GDM1 (cell line): ENCODE results near the gene ZNF785.
"Not testable (repeated sequence)": the region's sequence is repeated elsewhere in the genome, so short reads cannot be mapped to it uniquely, and the experiment has no call there.

Experiments used
- DNase-seq: peaks from one replicate; lab custom pipeline; 2025; lab: John Stamatoyannopoulos, UW

The ZNF785 gene

GRCh38 chr16:30565984-30566383 lies 19.5 kb downstream of the ZNF785 start:
- no peak for DNase-seq

DNA sequence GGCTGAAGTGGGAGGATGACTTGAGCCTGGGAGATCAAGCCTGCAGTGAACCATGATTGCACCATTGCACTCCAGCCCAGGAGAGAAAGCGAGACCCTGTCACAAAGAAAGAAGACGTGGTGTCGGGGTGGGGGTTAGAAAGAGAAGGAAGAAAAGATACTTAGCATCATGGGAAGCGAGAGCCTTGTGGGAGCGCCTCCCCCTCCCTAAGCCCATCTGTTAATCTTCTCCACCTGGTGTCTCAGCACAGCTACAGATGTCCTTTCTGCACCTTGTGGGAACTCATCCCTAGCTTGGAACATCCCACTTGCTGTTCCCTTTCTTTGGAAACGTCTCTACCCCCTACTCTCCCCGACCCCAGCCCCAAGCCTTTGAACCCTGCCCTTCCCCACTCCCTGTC lies 20.0 kb downstream of the ZNF785 start:
- no peak for DNase-seq

DNA sequence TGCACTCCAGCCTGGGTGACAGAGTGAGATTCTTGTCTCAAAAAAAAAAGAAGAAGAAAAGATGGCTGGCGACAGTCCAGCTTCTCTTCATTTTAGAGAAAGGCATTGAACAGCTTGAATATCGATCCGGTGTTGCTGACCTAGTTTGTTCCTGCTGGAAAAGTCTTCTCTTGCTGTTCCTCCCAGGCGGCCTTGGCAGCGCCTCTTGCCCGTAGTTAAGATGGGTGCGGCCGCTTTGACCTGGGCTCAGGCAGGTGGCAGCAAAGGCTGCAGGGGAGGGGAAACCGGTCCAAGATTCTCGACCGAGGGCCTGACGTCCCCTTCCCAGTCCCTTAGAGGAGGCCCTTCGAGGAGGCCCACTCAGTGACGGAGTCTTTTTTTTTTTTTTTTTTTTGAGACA lies 23.5 kb downstream of the ZNF785 start:
- DNase-seq, result no peak

- peak; percentile 38 for DNase-seq
Observed at GRCh38 chr16:30561089-30561816, 24.2 kb downstream of the ZNF785 start.

DNA sequence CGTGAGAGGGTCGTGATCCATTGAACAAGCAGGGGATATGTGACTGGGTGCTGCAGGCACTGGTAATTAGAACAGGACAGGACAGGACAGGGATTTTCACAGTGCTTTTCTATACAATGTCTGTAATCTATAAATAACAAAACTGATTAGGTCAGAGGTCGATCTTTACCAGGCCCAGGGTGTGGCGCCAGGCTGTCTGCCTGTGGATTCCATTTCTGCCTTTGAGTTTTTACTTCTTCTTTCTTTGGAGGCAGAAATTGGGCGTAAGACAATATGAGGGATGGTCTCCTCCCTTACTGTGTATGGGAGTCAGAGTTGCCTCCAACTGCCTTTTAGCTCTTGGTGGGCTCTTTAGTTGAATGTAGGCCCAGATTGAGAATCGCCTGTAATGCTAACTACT lies 25.8 kb downstream of the ZNF785 start:
- DNase-seq, result no peak

DNA sequence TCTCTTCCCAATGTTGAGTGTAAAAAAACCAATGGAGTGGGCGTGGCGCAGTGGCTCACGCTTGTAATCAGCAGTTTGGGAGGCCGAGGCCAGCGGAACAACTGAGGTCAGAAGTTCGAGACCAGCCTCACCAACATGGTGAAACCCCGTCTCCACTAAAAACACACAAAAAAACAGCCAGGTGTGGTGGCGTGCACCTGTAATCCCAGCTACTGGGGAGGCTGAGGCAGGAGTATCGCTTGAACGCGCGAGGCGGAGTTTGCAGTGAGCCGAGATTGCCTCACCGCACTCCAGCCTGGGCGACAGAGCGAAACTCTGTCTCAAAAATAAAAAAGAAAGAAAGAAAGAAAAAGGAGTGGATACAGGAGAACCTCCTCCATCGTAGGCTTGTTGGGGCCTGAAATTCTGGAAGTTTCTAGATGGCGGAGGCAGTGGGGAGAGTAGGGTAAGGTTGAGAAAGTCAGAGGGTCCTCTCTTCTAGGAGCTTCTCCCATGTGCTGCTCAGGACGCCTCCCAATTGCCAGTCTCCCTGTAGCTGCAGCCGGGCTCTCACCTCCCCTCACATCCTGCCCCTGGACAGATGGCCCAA lies 26.6 kb downstream of the ZNF785 start:
- DNase-seq, result no peak

DNA sequence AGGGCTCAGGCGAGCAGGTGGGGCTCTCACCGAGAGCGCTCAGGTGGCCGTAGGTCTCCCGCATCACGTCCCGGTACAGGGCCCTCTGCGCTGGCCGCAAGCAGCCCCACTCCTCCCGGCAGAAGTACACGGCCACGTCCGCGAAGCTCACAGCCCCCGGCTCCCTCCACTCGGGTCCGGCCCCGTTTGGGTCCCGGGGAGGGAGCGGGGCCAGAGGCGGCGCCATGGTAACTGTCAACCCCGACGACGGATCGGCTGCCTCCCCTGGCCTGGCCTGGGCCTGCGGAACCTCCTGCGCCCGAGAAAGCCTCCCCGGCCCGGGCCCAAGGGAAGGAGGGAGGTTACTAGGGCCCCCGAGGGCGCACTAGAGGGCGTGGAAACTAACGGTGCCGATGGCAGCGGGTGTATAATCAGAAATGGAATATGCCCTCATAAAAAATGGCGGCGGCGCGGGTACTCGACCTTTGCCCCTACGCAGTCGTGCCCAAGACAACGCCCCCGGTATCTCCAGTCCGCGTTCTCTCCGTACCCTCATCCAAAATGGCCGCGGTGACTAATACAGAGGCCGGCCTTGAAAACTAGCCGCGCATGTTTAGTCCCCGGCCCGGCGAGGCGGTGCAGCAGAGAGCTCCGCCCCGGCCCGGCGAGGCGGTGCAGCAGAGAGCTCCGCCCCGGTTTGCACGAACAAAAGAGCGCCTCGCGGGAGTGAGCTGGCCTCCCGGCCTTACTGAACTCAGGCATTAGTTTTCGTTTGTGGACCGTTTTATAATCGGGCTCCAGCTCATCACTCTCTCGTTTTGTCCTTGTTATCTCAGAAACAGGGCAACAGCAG lies 27.3 kb downstream of the ZNF785 start, which contains the start of gene ZNF764:
TSS of gene ZNF764 (minus strand) at position 418 of the 832 bp plus-strand sequence. CDS start at position 226, 192 bp downstream.
- peak; percentile 95 for DNase-seq

- no peak for DNase-seq
Observed at GRCh38 chr16:30557707-30557956, 27.9 kb downstream of the ZNF785 start.

DNA sequence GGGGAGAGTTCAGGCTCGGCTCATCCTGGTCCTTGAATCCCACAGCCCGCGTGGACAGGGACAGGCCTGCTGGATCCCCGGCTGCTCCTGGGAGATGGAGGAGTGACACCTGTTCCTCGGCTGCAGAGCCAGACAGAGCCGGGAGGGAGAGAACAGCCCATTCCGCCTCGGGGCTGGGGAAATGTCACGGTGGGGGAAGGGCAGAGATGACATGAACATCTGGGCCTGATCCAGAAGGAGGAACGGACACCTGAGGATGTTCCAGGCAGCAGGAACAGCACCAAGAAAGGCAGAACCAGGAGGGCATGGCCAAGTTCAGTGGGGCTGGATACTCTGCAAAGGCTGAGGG lies 29.4 kb downstream of the ZNF785 start:
- DNase-seq, result no peak

- no peak for DNase-seq
Observed at GRCh38 chr16:30555315-30556124, 30.0 kb downstream of the ZNF785 start.

DNA sequence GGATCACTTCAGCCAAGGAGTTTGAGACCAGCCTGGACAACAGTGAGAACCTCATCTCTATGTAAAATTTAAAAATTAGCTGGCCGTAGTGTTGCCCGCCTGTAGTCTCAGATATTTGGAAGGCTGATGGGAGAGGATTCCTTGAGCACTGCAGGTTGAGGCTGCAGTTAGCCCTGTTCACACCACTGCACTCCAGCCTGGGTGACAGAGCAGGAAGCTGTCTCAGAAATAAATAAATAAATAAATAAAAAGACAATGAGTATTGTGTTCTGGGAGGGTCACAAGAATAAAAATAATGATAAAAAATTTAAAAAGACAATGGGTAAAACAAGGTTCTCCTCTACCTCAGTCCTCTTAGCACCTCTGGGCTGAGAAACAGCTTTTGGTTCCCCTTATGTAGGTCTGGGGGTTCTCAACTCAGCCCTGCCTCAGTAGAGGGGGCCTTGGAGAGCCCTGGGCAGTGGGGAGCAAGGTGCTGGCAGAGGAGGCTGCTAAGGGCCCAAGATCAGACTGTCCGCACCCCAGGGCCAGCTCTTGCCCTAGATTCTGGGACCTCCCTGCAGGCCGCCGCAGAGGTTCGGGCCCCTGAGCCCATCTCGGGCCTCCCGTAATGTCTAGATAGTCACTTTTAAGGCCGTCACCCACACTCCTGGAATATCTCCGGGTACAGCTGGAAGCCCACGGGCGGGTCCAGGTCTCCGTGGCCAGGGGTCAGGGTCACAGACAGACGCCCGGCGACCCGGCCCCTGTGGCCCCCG lies 30.8 kb downstream of the ZNF785 start:
- DNase-seq, result no peak

GRCh38 chr16:30553393-30553899 lies 32.1 kb downstream of the ZNF785 start:
- DNase-seq, result no peak

DNA sequence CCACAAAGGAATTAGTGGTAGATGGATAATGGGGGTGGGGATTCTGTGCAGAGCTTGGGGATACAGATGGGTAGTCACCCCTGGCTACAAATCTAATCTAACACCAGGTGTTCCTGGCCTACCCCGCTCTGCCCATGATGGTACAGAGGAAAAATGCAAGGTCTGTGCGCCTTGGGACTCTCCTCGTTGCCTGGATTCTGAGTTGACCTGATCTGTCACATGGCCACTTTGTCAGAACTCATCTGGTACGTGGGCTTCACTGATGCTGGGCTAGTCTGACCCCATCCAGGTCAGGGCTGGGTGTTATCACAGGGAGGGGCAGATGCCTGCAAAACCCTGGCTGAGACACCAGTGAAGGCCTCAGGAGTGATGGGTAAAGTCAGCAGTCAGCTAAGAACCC lies 32.5 kb downstream of the ZNF785 start:
- no peak for DNase-seq

DNA sequence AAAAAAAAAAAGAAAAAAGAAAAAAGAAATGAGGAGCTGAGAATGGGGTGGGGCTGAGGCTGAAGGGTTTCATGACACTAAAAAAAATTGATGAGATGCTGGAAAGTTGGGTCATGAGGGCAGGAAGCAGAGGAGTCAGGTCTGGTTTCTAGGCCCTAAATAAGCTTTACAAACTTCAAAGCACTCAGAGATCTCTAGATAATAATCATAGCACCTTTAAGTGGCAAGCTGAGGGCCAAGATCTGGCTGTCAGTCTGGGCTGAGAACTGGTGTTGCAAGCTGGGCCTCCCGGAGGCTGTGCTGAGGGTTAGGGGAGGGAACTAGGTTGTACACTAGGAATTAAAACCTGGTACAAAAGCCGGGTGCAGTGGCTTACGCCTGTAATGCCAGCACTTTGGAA lies 33.7 kb downstream of the ZNF785 start:
- DNase-seq, result no peak

DNA sequence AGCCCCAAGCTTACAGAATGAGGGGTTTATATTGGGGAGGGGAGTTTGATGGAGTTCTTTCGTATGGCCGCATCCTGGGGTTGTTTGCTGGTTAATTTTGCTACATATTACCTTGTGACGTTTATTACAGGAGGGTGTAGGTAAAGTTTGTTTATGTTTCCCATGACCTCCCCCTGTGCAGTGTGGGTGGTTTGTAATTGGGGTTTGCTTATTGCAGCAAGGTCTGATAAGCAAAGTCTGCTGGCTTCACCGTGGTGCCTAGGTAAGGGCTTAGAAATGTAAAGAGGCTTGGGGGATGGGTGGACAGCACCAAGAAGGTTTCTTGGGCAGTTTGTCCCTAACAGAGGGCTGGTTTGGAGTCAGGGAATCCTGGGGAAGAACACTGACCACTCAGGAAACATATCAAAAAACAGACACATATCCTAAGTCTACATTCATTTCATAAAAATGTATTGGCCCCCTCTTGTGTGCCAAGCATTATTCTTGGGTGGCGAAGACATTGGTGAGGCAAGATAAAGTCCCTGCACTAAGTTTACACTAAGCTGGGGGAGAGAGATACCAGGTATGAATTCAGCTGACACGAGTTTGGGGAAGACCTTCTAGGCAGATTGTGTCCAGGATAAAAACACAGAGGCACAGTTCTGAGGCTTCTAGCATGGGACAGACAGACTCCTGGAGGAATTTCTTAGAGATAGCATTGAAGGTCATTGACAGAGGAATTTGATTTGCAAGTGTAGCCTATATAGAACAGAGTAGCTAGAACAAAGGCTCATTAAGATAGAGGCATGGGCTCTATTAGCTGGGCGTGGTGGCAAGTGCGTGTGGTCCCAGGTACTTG lies 36.9 kb downstream of the ZNF785 start:
- no peak for DNase-seq

DNA sequence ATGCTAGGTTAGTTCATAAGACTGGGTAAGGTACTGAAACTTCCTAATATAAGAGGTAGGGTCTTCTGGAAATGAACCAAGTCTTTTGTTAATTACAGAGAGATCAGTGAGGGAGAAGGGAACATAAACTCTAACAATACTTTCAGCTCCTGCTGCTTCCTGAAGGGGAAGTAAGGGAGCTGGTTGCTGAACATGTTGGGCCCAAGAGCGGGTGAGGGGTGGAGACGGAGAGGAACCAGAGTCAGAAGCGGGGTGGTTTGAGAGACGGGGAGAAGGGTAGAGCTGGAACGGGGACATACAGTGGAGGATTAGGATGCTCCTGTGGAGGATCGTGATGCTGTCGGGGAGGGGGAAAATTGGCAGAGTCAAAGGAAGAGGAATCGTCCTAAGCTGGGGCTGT lies 39.4 kb downstream of the ZNF785 start:
- peak; percentile 21 for DNase-seq

DNA sequence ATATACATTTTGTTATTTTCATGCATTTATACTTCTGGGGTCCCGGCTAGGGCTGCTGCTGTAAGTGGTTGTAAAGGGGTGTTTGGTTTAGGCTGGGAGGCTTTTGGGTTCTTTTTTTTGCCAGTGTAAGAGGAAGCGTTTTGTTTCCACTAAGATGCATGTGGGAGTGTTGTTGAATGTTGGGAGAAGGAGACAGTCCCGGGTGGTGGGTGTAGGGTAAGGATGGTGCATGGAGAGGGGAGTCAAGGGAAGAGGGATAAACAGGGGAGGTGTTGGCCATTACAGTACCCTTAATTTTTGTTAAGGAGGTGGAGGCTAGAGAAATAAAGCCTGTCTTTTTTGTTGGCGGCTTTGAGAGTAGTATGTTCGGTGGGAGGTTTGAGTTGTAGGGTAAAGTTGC lies 42.4 kb downstream of the ZNF785 start:
- no peak for DNase-seq

DNA sequence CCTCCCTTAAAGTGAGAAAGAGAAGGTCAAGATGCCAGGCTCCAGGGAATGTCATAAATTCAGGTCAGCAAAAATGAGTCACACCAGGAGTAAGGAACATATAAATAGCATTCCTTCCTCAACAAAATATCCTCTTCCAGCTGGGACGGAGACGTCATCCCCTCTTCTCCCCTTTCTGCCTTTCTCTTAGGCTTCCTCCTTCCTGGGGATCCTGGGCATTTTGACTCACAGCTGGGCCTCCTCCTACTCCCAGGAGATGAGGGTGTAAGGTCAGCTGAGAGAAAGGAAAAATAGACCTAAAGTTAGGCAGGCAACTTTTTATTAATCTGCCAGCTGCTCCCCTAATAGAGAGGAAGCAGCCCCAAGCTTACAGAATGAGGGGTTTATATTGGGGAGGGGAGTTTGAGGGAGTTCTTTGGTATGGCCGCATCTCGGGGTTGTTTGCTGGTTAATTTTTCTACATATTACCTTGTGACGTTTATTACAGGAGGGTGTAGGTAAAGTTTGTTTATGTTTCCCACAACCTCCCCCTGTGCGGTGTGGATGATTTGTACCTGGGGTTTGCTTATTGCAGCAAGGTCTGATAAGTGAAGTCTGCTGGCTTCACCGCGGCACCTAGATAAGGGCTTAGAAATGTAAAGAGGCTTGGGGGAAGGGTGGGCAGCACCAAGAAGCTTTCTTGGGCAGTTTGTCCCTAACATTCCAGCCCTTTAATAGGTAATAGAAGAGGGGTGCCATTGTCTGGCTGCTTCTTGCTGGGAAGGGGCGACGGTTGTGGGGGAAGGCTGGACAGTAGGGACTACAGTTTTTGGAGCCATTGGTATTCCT lies 43.8 kb downstream of the ZNF785 start:
- no peak for DNase-seq

GRCh38 chr16:30540916-30541464 lies 44.5 kb downstream of the ZNF785 start:
- not testable (repeated sequence) for DNase-seq
